ENCODE measurements around the gene SAC3D1.
"Not testable (repeated sequence)": the region's sequence is repeated elsewhere in the genome, so short reads cannot be mapped to it uniquely, and the experiment has no call there.

SAC3D1 gene

DNA sequence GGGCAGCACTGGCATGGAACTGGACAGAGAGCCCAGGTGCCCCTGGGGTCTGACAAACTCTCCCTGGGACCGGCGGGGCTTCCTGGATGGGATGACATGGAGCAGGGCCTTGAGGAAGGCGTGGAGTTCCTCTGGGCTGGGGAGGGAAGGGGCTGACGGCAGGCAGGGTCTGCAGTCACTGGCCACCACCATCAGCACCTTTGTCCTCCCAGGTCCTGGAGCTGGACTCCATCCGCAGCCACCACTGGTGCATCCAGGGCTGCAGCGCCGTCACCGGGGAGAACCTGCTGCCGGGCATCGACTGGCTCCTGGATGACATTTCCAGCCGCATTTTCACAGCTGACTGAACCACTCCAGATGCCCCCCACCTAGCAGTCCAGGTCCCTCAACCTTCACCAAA, 19.5 kb upstream of the SAC3D1 start:
- in situ Hi-C loops (cut with HindIII; ENCODE audit: low sequenced_read_pairs) = no loop called here

DNA sequence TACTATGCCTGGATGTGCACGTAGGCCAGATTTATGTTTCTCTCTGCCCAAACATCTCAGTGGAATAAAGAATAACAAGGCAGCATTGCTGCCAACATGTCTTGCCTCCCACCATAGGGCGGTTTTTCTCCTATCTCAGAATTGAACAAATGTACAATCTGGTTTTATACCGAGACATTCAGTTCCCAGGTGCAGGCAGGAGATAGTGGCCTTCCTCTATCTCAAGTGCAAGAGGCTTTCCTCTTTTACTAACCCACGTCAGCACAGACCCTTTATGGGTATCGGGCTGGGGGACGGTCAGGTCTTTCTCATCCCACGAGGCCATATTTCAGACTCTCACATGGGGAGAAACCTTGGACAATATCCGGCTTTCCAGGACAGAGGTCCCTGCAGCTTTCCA, 17.5 kb upstream of the SAC3D1 start:
- in situ Hi-C loops (cut with HindIII; ENCODE audit: low sequenced_read_pairs) = not testable (repeated sequence)

DNA sequence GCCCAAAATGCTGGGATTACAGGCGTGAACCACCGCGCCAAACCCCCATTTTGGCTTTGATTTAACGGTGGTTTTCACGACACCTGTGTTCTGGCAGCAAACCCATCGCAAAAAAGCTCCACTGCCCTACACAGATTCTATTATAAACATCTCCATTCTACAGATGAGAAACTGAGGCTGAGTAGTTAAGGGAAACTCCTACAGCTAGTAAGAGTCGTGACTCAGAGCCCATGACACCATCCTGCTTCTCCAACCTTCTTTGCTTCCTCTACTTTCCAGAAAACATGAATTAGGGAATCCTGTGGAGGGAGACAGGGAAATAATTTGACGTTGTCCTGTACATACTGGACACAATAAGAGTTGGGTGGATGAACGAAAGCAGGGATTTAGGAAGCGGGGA, 14.2 kb upstream of the SAC3D1 start:
- in situ Hi-C loops (cut with HindIII; ENCODE audit: low sequenced_read_pairs) = no loop called here

DNA sequence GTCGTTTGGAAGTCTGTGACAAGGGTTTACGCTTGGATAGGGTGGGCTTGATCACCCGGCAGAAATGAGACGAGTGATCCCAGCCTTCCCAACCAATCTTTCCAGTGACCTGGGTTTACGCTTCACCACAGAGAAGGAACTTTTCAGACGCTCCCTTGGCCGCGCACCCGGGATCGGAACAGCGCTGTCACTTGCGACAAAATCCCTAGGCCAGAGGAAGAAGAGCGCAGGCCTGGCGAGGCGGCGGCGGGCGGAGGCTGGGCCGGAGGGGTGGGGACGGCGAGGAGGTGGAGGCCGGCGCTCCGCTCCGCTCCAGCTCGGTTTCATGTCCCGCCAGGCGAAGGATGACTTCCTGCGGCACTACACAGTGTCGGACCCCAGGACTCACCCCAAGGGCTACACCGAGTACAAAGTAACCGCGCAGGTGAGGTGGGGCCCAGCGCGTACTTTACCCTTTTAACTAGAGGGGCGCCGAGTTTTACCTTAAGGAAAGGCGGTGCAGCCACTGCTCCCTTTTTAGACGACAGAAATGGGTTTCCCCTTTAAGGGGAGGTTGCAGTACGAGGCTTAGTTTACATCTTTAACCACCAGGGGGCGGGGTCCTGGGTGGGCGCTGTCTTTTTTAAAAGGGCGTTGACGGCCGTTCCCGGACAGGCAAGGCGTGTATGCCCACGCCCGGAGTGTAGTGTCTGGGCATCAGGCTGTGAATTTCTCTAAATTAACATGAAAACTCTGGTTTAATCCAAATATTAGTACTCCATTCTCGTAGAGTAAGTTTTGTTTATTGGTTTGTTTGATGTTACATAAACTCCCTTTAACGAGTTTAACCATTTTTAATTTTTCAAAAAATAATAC, 13.6 kb upstream of the SAC3D1 start, which contains the start of gene SNX15:
SNX15 (plus strand) TSS at position 227 of the 855 bp plus-strand sequence; CDS start at position 326, 99 bp downstream.
- in situ Hi-C loops (cut with HindIII; ENCODE audit: low sequenced_read_pairs) = no loop called here

DNA sequence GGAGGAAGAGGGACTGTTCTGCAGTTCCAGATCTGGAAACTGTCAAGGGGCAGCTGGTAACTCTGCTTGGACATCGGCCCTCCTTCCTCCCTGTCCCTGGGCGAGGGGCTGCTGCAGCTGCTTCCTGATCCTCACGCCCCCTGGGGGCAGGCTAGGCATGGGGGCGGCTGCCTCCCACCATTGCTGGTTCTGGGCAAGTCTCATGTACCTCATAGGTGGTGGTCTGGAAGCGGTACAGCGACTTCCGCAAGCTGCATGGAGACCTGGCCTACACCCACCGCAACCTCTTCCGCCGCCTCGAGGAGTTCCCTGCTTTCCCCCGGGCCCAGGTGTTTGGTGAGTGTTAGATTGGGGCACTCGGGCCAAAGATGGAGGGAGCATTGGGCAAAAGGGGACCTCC, 8.8 kb upstream of the SAC3D1 start:
- in situ Hi-C loops (cut with HindIII; ENCODE audit: low sequenced_read_pairs) = no loop called here

DNA sequence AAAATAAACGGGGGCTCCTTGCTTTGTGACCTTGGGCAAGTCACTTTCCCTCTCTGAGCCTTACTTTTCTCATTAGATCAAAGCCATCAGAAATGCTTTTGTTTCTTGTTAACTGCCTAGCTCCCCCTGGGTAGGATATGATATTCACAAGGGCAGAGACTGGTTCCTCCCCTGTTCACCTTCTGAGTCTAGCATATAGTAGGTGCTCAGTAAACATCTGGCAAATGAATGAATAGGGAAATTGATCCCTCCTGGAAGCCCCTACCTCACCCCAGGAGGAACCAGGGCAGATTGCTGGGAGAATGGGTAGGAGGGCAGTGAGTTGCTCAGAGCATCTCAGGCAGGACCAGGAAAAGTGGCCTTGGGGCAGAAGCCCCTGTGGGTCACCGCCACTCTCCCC, 6.6 kb upstream of the SAC3D1 start:
- in situ Hi-C loops (cut with HindIII; ENCODE audit: low sequenced_read_pairs) = no loop called here

DNA sequence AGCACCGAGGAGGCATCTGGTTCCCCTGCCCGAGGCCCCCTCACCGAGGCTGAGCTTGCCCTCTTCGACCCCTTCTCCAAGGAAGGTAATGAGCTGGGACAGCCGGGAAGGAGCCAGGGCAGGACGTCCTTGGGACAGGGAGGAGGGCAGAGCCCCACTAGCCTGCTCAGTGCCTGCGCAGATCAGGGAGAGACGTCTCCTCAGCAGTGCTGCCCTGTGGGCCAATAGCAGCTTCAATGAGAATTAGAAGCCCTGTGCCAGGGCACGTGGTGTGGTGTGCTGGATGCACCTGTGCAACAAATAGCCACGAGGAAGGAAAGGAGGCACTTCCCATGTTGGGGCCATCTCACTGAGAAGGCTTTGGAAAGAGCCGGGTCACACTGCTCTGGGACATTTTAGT, 5.4 kb upstream of the SAC3D1 start:
- in situ Hi-C loops (cut with HindIII; ENCODE audit: low sequenced_read_pairs) = no loop called here

DNA sequence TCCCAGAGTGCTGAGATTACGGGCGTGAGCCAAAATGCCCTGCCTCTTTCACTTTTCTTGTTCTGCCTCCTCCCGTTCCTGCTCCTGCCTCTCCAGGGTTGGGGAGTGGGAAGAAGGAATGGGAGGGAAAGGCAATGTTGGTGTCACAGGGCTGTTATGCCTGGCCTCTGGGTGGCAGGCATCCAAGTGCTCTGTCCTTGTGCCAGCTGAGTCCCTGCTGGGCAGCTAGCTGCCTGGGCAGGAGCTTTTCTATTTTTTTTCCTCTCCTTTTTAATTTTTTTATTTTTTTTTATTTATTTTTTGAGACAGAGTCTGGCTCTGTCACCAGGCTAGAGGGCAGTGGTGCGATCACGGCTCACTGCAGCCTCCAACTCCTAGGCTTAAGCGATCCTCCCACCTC, 4.1 kb upstream of the SAC3D1 start:
- in situ Hi-C loops (cut with HindIII; ENCODE audit: low sequenced_read_pairs) = no loop called here

DNA sequence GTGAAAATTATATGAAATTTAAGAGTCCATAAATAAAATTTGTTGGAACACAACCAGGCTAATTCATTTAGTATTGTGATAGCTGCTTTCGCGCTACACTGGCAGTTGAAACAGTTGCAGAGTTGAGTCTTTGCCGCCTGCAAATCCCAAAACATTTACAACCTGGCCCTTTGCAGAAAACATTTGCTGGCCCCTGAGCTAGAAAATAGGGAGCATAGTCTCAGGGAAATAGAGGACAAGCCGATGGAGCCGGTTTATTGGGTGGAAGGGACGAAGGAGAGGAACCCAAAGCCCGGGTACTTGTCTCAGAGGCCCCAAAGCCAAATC, 527 bp upstream of the SAC3D1 start:
- in situ Hi-C loops (cut with HindIII; ENCODE audit: low sequenced_read_pairs) = no loop called here

DNA sequence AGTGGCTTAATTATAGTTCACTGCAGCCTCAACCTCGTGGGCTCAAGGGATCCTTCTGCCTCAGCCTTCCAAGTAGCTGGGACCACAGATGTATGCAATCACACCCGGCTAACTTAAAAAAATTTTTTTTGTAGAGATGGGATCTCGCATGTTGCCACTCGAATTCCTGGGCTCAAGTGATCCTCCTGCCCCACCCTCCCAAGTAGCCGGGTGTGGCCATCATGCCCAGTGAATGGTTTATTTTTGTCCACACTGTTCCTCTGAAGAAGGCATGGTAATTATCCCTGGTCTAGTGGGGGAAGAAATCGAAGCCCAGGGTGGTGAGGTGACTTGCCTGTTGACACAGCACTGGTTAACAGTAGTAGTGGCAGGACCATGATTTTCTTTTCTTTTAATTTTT, 1.9 kb downstream of the SAC3D1 start:
- in situ Hi-C loops (cut with HindIII; ENCODE audit: low sequenced_read_pairs) = no loop called here

DNA sequence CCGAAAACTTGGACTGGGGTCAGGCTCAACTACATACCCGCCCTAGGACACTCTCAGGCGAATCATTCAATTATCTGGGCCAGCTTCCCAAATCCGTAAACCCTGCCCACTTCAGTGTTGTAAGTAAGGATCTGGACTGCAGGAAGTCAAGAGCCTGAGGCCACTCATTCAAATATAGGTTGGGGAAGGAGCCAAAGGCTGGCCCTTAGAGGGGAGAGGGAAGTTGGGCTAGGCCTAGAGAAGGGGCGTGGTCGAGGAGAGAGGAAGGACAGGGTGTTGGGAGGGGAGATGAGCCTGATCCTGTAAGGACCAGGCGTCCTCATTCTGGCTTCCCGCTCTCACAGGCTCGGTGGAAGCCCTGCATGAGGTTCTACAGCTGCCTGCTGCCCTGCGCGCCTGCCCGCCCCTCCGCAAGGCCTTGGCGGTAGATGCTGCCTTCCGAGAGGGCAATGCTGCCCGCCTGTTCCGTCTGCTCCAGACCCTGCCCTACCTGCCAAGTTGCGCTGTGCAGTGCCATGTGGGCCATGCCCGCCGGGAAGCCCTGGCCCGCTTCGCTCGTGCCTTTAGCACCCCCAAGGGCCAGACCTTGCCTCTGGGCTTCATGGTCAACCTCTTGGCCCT, 3.0 kb downstream of the SAC3D1 start:
- in situ Hi-C loops (cut with HindIII; ENCODE audit: low sequenced_read_pairs) = no loop called here

DNA sequence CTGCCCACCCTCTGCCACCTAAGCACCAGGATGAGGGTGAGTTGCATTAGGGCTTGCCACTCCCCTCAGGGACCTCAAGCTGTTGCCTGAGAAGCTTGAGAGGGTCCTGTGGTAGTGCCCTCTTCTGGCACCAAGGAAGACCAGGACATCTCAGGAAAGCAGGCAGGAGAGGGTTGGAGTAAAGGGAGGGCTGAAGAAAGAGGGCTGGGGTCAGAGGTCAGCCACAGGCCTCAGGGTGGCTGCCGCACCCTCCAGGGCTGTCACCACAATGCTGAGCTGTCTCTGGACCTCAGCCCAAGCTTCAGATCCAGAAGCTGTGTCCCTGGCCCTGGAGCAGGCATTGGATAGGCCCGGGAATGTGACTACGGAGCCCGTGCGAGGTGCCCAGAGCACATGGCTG, 4.1 kb downstream of the SAC3D1 start:
- in situ Hi-C loops (cut with HindIII; ENCODE audit: low sequenced_read_pairs) = no loop called here

DNA sequence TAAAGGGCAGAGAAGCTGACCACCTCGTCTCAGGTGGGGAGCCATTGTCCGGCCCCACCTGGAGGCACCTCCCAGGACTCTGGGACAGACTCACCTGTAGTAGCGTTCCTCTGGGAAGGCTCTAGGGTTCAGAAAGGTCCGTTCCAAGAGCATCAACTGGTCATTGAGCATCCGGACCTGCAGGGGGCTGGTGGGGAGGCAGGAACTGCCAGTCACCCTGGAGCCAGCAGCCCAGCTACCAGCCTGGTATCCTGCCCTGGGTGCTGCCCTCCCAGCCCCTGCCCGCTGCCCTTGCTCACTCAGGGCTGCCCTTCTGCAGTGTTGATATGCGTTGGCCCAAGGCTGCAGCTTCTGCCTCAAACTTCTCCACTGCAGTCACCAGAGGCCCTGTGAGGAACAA, 4.7 kb downstream of the SAC3D1 start:
- in situ Hi-C loops (cut with HindIII; ENCODE audit: low sequenced_read_pairs) = no loop called here

DNA sequence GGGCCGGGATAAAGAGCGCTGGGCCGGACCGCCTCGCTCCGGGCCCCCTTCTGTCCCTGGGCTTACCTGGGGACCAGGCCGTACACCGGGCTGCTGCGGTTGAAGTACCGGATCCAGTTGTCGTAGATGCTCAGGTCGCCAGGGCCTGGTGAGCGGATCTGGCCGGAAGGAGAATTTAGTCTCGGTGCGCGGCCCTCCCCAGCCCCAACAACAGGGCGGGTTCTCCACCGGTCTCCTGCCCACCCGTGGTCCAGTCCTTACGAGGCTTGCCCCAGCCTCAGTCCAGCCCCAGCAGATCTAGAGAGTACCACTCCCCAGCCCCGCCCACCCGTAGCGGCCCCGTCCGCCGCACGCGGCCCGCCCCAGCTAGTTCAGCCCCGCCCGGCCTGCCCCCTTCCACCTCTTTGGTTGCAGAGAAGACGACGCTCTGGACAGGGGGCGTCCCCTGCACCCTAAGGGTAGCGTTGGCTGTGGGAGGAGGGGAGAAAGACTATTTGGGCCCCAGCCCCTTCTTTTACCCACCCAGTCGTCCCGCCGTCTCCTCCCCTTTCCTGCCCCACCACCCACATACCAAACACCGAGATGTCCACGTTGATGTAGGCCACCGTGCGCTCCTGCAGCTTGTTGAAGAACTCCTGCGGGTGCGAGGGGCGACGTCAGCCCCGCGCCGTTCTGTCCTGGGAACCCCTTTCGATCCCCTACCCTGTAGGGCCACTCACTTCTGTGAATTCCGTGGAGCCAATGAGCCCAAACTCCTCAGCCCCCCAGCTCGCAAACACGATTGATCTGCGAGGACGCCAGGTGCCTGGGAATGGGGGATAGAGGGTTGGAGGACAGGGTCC, 6.8 kb downstream of the SAC3D1 start:
- in situ Hi-C loops (cut with HindIII; ENCODE audit: low sequenced_read_pairs) = no loop called here

DNA sequence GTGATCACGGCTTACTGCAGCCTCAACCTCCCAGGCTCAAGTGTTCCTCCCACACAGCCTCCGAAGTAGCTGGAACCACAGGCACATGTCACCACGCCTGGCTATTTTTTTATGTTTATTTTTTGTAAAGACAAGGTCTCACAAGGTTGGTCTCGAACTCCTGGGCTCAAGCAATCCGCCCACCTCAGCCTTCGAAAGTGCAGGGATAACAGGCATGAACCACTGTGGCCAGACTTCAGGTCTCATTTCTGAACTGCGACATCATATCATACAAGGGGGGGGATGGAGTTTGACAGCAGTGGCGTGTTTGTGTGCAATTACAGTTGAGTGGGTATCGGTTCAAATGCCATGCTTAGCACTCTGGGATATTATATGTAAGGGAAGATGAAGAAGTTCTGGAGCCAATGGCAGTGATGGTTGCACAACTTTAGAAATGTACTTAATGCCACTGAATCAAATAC, 10.4 kb downstream of the SAC3D1 start:
- in situ Hi-C loops (cut with HindIII; ENCODE audit: low sequenced_read_pairs) = no loop called here

DNA sequence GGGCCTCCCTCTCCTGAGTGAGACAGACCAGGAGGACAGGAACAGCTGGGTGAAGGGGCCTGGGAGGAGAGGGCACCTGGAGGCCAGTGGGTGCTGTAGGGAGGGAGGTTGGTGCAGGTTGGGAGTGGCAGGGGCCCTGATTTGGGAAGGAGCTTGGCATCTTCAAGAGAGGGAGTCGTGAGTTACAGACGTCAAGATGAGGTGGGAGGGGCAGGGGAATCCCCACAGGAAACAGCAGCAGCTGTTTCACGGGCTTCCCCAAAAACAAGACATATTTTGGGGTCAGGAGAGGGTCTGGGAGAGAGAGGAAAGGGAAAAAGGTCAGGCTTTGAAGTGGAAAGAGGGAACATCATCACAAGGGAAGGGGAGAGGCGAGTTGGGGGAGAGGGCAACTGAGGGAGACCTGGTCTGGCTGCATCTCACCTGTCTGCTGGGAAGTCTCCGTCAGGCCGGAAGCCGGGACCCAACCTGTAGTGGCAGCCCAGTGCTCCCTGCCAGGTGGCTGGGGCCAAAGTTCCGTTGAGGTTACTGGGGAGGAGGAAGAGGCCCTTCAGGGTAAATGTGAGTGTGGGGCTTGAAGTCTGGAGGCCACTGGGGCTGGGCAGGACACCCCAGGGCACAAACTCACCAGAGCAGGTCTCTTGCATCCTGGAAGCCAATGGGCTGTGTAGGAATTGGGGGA, 13.0 kb downstream of the SAC3D1 start:
- in situ Hi-C loops (cut with HindIII; ENCODE audit: low sequenced_read_pairs) = no loop called here

DNA sequence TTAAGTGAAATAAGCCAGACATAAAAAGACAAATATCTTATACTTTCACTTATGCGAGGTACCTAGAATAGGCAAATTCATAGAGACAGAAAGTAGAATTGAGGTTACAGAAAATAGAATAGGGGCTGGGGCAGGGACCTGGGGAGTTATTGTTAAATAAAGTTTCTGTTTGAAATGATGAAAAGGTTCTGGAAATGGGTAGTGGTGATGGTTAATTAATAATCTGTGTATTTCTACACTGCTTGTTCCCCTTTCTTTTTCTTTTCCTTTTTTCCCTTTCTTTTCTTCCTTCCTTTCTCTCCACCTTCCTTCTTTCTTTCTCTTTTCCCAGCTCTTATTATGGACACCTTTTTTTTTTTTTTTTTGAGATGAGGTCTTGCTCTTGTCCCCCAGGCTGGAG, 14.5 kb downstream of the SAC3D1 start:
- in situ Hi-C loops (cut with HindIII; ENCODE audit: low sequenced_read_pairs) = no loop called here

DNA sequence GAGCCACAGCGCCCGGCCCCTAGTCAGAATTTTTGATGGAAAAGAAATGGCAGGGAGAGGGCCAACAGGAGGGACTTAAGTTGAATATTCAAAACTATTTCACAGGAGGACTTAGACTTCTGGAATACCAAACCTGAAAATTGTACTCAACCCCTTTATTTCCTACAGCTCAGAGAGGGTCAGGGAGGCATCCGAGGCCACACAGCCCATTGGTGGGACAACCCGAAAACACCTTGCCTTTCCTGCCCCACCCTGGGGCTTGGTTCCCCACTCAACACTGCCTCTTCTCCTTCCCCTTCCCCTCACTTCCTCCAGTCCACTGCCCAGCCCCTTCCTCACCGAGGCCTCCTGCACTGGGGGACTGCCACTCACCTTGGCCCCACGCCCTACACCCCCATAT, 16.0 kb downstream of the SAC3D1 start:
- in situ Hi-C loops (cut with HindIII; ENCODE audit: low sequenced_read_pairs) = no loop called here

DNA sequence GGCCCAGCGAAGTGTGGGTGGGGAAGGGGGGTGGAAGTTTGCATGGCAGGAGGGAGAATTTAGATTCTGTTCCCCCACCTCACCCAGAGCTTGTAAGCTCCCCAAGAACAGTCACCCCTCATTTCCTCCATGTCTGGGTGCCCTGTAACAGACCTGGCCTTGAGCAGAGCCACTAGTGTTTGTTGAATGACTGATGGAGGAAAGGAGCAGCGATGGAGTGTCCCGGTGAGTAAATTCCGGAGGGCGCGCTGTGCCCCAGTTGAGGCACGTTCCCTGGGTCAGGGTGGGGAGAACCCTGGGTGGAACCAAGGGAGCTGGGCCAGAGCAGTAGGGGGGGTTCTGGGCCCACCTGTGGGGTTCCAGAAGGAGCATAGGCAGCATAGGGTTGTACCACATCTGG, 16.5 kb downstream of the SAC3D1 start:
- in situ Hi-C loops (cut with HindIII; ENCODE audit: low sequenced_read_pairs) = no loop called here

DNA sequence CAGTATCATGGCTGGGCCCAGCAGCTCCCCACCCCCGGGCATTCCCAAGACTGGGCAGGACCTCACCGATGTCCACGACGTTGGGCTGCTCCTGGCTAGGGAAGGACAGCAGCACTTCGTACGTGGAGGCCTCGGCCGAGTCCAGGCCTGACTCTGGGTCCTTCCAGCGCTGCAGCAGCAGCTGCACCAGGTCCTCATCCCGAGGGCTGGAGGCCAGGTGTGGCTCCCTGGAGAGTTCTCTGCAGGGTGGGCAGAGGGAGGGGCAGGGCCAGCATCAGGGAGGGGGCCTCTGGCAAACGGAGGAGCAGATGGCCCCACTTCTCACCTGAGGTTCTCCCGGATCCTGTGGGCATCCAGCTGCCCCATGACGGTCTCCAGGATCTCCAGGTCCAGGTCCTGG, 17.0 kb downstream of the SAC3D1 start:
- in situ Hi-C loops (cut with HindIII; ENCODE audit: low sequenced_read_pairs) = no loop called here

DNA sequence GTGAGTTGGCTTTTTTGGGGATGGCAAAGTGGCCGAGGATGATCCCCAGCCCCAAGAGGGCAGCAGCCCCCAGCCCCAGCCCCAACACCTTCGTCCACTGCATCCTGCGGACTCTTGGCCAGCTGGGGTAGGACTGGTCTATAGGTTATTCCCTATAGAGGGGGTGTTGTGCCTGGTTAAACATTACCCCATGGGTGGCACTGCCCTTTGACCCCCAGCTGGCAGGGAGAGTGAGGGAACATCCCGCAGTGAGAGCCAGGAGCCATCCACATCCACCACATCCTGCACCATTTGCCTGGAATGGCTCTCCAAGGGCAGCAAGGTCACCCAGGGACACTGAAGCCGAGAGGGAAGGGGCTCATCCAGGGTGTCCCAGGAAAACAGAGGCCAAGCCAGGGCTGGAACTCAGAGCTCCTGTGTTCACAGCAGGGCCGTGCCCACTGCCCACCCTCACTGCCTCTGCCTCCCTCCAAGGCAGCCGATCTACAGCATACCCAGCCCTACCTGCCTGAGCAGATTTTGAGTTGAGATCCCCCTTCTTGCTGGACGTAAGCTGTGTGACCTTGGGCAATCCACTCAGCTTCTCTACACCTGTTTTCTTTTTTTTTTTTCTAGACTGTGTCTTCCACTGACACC, 17.5 kb downstream of the SAC3D1 start, which contains the start of gene NAALADL1:
NAALADL1 (minus strand) TSS at position 135 of the 636 bp plus-strand sequence; CDS start at position 103, 32 bp downstream.
- in situ Hi-C loops (cut with HindIII; ENCODE audit: low sequenced_read_pairs) = no loop called here
